ENCODE measurements around the gene SUGT1.

GRCh38 chr13:52665325-52665724 lies 12.7 kb downstream of the SUGT1 start:
- TF ChIP-seq CTCF (IDR thresholded peaks at IDR 0.05; ENCODE audit: poor library complexity, severe bottlenecking) (peak; percentile 74), EP300 (conservative IDR thresholded peaks at IDR 0.05; ENCODE audit: poor library complexity, severe bottlenecking) (no peak), POLR2AphosphoS5 (IDR thresholded peaks at IDR 0.05) (no peak), EZH2 (IDR thresholded peaks at IDR 0.05; ENCODE audit: borderline replicate concordance, insufficient read depth, low read length, poor library complexity, severe bottlenecking) (no peak), REST (IDR thresholded peaks at IDR 0.05; ENCODE audit: borderline replicate concordance) (no peak), MXI1 (conservative IDR thresholded peaks at IDR 0.05; ENCODE audit: poor library complexity, severe bottlenecking) (no peak), TAF1 (IDR thresholded peaks at IDR 0.05; ENCODE audit: low read depth) (no peak)

Measured in neural cell (in vitro differentiated cells).